Ecto neural progenitor cell (in vitro differentiated cells): ENCODE data around the gene SPATS2L.

Experiments used
- DNase-seq: peaks from one replicate; pipeline ENCODE4 v3.0.0-alpha.2; 2018; ENCODE audit warnings: low spot score

Gene SPATS2L

GRCh38 chr2:200411831-200412230, 105.3 kb downstream of the SPATS2L start:
- no peak for DNase-seq

GRCh38 chr2:200414367-200414766, 107.9 kb downstream of the SPATS2L start:
- DNase-seq: no peak

GRCh38 chr2:200415455-200415854, 109.0 kb downstream of the SPATS2L start:
- DNase-seq: no peak

- DNase-seq: no peak
Measured at GRCh38 chr2:200416878-200417277, 110.4 kb downstream of the SPATS2L start.

GRCh38 chr2:200417366-200417765, 110.9 kb downstream of the SPATS2L start:
- no peak for DNase-seq

- DNase-seq: no peak
Measured at GRCh38 chr2:200418399-200418798, 111.9 kb downstream of the SPATS2L start.

GRCh38 chr2:200419325-200419724, 112.8 kb downstream of the SPATS2L start:
- DNase-seq: no peak

GRCh38 chr2:200421270-200421669, 114.8 kb downstream of the SPATS2L start:
- DNase-seq: no peak

- DNase-seq: no peak
Measured at GRCh38 chr2:200422071-200422470, 115.6 kb downstream of the SPATS2L start.

- DNase-seq: no peak
Measured at GRCh38 chr2:200422532-200423261, 116.2 kb downstream of the SPATS2L start.

- DNase-seq: no peak
Measured at GRCh38 chr2:200423541-200423940, 117.0 kb downstream of the SPATS2L start.

GRCh38 chr2:200425026-200425821, 118.7 kb downstream of the SPATS2L start:
- DNase-seq: no peak

GRCh38 chr2:200426754-200427153, 120.3 kb downstream of the SPATS2L start:
- DNase-seq: no peak

- DNase-seq: no peak
Measured at GRCh38 chr2:200428961-200429665, 122.6 kb downstream of the SPATS2L start.

- no peak for DNase-seq
Measured at GRCh38 chr2:200430017-200430416, 123.5 kb downstream of the SPATS2L start.

- DNase-seq: no peak
Measured at GRCh38 chr2:200431996-200432705, 125.7 kb downstream of the SPATS2L start.

GRCh38 chr2:200435379-200435778, 128.9 kb downstream of the SPATS2L start:
- DNase-seq: no peak

GRCh38 chr2:200438251-200438650, 131.8 kb downstream of the SPATS2L start:
- no peak for DNase-seq

- no peak for DNase-seq
Measured at GRCh38 chr2:200438846-200439245, 132.4 kb downstream of the SPATS2L start.

GRCh38 chr2:200439981-200440380, 133.5 kb downstream of the SPATS2L start:
- no peak for DNase-seq

GRCh38 chr2:200442471-200442870, 136.0 kb downstream of the SPATS2L start:
- DNase-seq: no peak

GRCh38 chr2:200443376-200443775, 136.9 kb downstream of the SPATS2L start:
- no peak for DNase-seq
